ENCODE results near the gene DISC1. TPM values are rescaled to one million over a fixed set of nuclear protein-coding genes. Genes with fewer than 3 reads are reported as not detected.
"Not testable (repeated sequence)": the region's sequence is repeated elsewhere in the genome, so short reads cannot be mapped to it uniquely, and the experiment has no call there.

Gene DISC1
- total RNA-seq, 1 donor from 2014 or later = 12.5 TPM

GRCh38 chr1:231962636-231963035, 336.0 kb downstream of the DISC1 start:
- no peaks in the 10 kb centered on the region for H3K9me3 ChIP-seq (ENCODE audit: control insufficient read depth in 3 of 3, low read length in 3 of 3)
- H3K4me1 ChIP-seq (ENCODE audit: control insufficient read depth in 3 of 3, insufficient read depth in 3 of 3, low read length in 3 of 3) = no peaks in the 10 kb centered on the region
- no peaks in the 10 kb centered on the region for H3K27me3 ChIP-seq (ENCODE audit: control insufficient read depth in 3 of 3, insufficient read depth in 3 of 3, low read length in 3 of 3)
- no peaks in the 10 kb centered on the region for H3K36me3 ChIP-seq (ENCODE audit: control insufficient read depth in 3 of 3, insufficient read depth in 3 of 3, low read length in 3 of 3)
- no peak overlapping the region for H3K27ac ChIP-seq (ENCODE audit: low read depth, low read length)
- no peak overlapping the region for H3K9ac ChIP-seq (ENCODE audit: low read depth in 1 of 3, low read length in 3 of 3)
- H3K4me3 ChIP-seq (ENCODE audit: low read length in 3 of 3) = no peak overlapping the region

- H3K27me3 ChIP-seq (ENCODE audit: control insufficient read depth in 3 of 3, insufficient read depth in 3 of 3, low read length in 3 of 3) = no peaks in the 10 kb centered on the region
- no peaks in the 10 kb centered on the region for H3K4me1 ChIP-seq (ENCODE audit: control insufficient read depth in 3 of 3, insufficient read depth in 3 of 3, low read length in 3 of 3)
- H3K4me3 ChIP-seq (ENCODE audit: low read length in 3 of 3) = no peak overlapping the region
- H3K9ac ChIP-seq (ENCODE audit: low read depth in 1 of 3, low read length in 3 of 3) = no peak overlapping the region
- no peaks in the 10 kb centered on the region for H3K36me3 ChIP-seq (ENCODE audit: control insufficient read depth in 3 of 3, insufficient read depth in 3 of 3, low read length in 3 of 3)
- no peak overlapping the region for H3K27ac ChIP-seq (ENCODE audit: low read depth, low read length)
- H3K9me3 ChIP-seq (ENCODE audit: control insufficient read depth in 3 of 3, low read length in 3 of 3) = no peaks in the 10 kb centered on the region
Measured at GRCh38 chr1:231964241-231964640, 337.7 kb downstream of the DISC1 start.

GRCh38 chr1:231964961-231965360, 338.4 kb downstream of the DISC1 start:
- no peak overlapping the region for H3K9ac ChIP-seq (ENCODE audit: low read depth in 1 of 3, low read length in 3 of 3)
- H3K36me3 ChIP-seq (ENCODE audit: control insufficient read depth in 3 of 3, insufficient read depth in 3 of 3, low read length in 3 of 3) = no peaks in the 10 kb centered on the region
- H3K4me1 ChIP-seq (ENCODE audit: control insufficient read depth in 3 of 3, insufficient read depth in 3 of 3, low read length in 3 of 3) = no peaks in the 10 kb centered on the region
- H3K9me3 ChIP-seq (ENCODE audit: control insufficient read depth in 3 of 3, low read length in 3 of 3) = no peaks in the 10 kb centered on the region
- H3K4me3 ChIP-seq (ENCODE audit: low read length in 3 of 3) = no peak overlapping the region
- no peak overlapping the region for H3K27ac ChIP-seq (ENCODE audit: low read depth, low read length)
- H3K27me3 ChIP-seq (ENCODE audit: control insufficient read depth in 3 of 3, insufficient read depth in 3 of 3, low read length in 3 of 3) = no peaks in the 10 kb centered on the region

- no peaks in the 10 kb centered on the region for H3K27me3 ChIP-seq (ENCODE audit: control insufficient read depth in 3 of 3, insufficient read depth in 3 of 3, low read length in 3 of 3)
- H3K9ac ChIP-seq (ENCODE audit: low read depth in 1 of 3, low read length in 3 of 3) = no peak overlapping the region
- no peaks in the 10 kb centered on the region for H3K9me3 ChIP-seq (ENCODE audit: control insufficient read depth in 3 of 3, low read length in 3 of 3)
- H3K36me3 ChIP-seq (ENCODE audit: control insufficient read depth in 3 of 3, insufficient read depth in 3 of 3, low read length in 3 of 3) = no peaks in the 10 kb centered on the region
- no peak overlapping the region for H3K4me3 ChIP-seq (ENCODE audit: low read length in 3 of 3)
- no peak overlapping the region for H3K27ac ChIP-seq (ENCODE audit: low read depth, low read length)
- H3K4me1 ChIP-seq (ENCODE audit: control insufficient read depth in 3 of 3, insufficient read depth in 3 of 3, low read length in 3 of 3) = no peaks in the 10 kb centered on the region
Measured at GRCh38 chr1:231965615-231966014, 339.0 kb downstream of the DISC1 start.

- Histone ChIP-seq H3K4me3 (ENCODE audit: low read length in 3 of 3) (no peak overlapping the region), H3K27ac (ENCODE audit: low read depth, low read length) (no peak overlapping the region)
Measured at GRCh38 chr1:231966983-231967382, 340.4 kb downstream of the DISC1 start.

GRCh38 chr1:231969076-231969475, 342.5 kb downstream of the DISC1 start:
- Histone ChIP-seq H3K36me3 (ENCODE audit: control insufficient read depth in 3 of 3, insufficient read depth in 3 of 3, low read length in 3 of 3) (no peaks in the 10 kb centered on the region), H3K4me3 (ENCODE audit: low read length in 3 of 3) (no peak overlapping the region), H3K9ac (ENCODE audit: low read depth in 1 of 3, low read length in 3 of 3) (no peak overlapping the region), H3K9me3 (ENCODE audit: control insufficient read depth in 3 of 3, low read length in 3 of 3) (no peaks in the 10 kb centered on the region), H3K27me3 (ENCODE audit: control insufficient read depth in 3 of 3, insufficient read depth in 3 of 3, low read length in 3 of 3) (peaks cover 0 to 3% (median 0%) of the 10 kb centered on the region in 3 donors), H3K4me1 (ENCODE audit: control insufficient read depth in 3 of 3, insufficient read depth in 3 of 3, low read length in 3 of 3) (peaks cover 0 to 5% (median 0%) of the 10 kb centered on the region in 3 donors), H3K27ac (ENCODE audit: low read depth, low read length) (no peak overlapping the region)

More at GRCh38 chr1:231966983-231967382, 340.4 kb downstream of the DISC1 start:
- peaks cover 0 to 5% (median 0%) of the 10 kb centered on the region in 3 donors for H3K4me1 ChIP-seq (ENCODE audit: control insufficient read depth in 3 of 3, insufficient read depth in 3 of 3, low read length in 3 of 3)
- H3K9ac ChIP-seq (ENCODE audit: low read depth in 1 of 3, low read length in 3 of 3) = no peak overlapping the region
- no peaks in the 10 kb centered on the region for H3K9me3 ChIP-seq (ENCODE audit: control insufficient read depth in 3 of 3, low read length in 3 of 3)
- no peaks in the 10 kb centered on the region for H3K36me3 ChIP-seq (ENCODE audit: control insufficient read depth in 3 of 3, insufficient read depth in 3 of 3, low read length in 3 of 3)
- H3K27me3 ChIP-seq (ENCODE audit: control insufficient read depth in 3 of 3, insufficient read depth in 3 of 3, low read length in 3 of 3) = peaks cover 0 to under 1% (median 0%) of the 10 kb centered on the region in 3 donors

GRCh38 chr1:231969761-231970160, 343.2 kb downstream of the DISC1 start:
- H3K4me1 ChIP-seq (ENCODE audit: control insufficient read depth in 3 of 3, insufficient read depth in 3 of 3, low read length in 3 of 3); H3K4me3 ChIP-seq (ENCODE audit: low read length in 3 of 3); H3K27me3 ChIP-seq (ENCODE audit: control insufficient read depth in 3 of 3, insufficient read depth in 3 of 3, low read length in 3 of 3); H3K9ac ChIP-seq (ENCODE audit: low read depth in 1 of 3, low read length in 3 of 3); H3K36me3 ChIP-seq (ENCODE audit: control insufficient read depth in 3 of 3, insufficient read depth in 3 of 3, low read length in 3 of 3); H3K27ac ChIP-seq (ENCODE audit: low read depth, low read length); H3K9me3 ChIP-seq (ENCODE audit: control insufficient read depth in 3 of 3, low read length in 3 of 3): not testable (repeated sequence)

- Histone ChIP-seq H3K9me3 (ENCODE audit: control insufficient read depth in 3 of 3, low read length in 3 of 3) (no peaks in the 10 kb centered on the region), H3K27ac (ENCODE audit: low read depth, low read length) (no peak overlapping the region), H3K4me1 (ENCODE audit: control insufficient read depth in 3 of 3, insufficient read depth in 3 of 3, low read length in 3 of 3) (peaks cover 0 to 5% (median 0%) of the 10 kb centered on the region in 3 donors), H3K9ac (ENCODE audit: low read depth in 1 of 3, low read length in 3 of 3) (no peak overlapping the region), H3K4me3 (ENCODE audit: low read length in 3 of 3) (no peak overlapping the region), H3K27me3 (ENCODE audit: control insufficient read depth in 3 of 3, insufficient read depth in 3 of 3, low read length in 3 of 3) (peaks cover 0 to 3% (median 0%) of the 10 kb centered on the region in 3 donors), H3K36me3 (ENCODE audit: control insufficient read depth in 3 of 3, insufficient read depth in 3 of 3, low read length in 3 of 3) (no peaks in the 10 kb centered on the region)
Measured at GRCh38 chr1:231970684-231971083, 344.1 kb downstream of the DISC1 start.

GRCh38 chr1:231971397-231972110, 345.0 kb downstream of the DISC1 start:
- Histone ChIP-seq H3K4me1 (ENCODE audit: control insufficient read depth in 3 of 3, insufficient read depth in 3 of 3, low read length in 3 of 3) (peaks cover 0 to 5% (median 0%) of the 10 kb centered on the region in 3 donors), H3K4me3 (ENCODE audit: low read length in 3 of 3) (no peak overlapping the region), H3K9me3 (ENCODE audit: control insufficient read depth in 3 of 3, low read length in 3 of 3) (no peaks in the 10 kb centered on the region), H3K36me3 (ENCODE audit: control insufficient read depth in 3 of 3, insufficient read depth in 3 of 3, low read length in 3 of 3) (no peaks in the 10 kb centered on the region), H3K27me3 (ENCODE audit: control insufficient read depth in 3 of 3, insufficient read depth in 3 of 3, low read length in 3 of 3) (peaks cover 0 to 3% (median 0%) of the 10 kb centered on the region in 3 donors), H3K9ac (ENCODE audit: low read depth in 1 of 3, low read length in 3 of 3) (peak overlapping the region in 1 of 3 donors; percentile 47), H3K27ac (ENCODE audit: low read depth, low read length) (no peak overlapping the region)

GRCh38 chr1:231972111-231972445, 345.5 kb downstream of the DISC1 start:
- no peak overlapping the region for H3K4me3 ChIP-seq (ENCODE audit: low read length in 3 of 3)
- H3K4me1 ChIP-seq (ENCODE audit: control insufficient read depth in 3 of 3, insufficient read depth in 3 of 3, low read length in 3 of 3) = peaks cover 0 to 5% (median 0%) of the 10 kb centered on the region in 3 donors
- H3K9ac ChIP-seq (ENCODE audit: low read depth in 1 of 3, low read length in 3 of 3) = no peak overlapping the region
- no peaks in the 10 kb centered on the region for H3K9me3 ChIP-seq (ENCODE audit: control insufficient read depth in 3 of 3, low read length in 3 of 3)
- peaks cover 0 to 3% (median 0%) of the 10 kb centered on the region in 3 donors for H3K27me3 ChIP-seq (ENCODE audit: control insufficient read depth in 3 of 3, insufficient read depth in 3 of 3, low read length in 3 of 3)
- no peak overlapping the region for H3K27ac ChIP-seq (ENCODE audit: low read depth, low read length)
- no peaks in the 10 kb centered on the region for H3K36me3 ChIP-seq (ENCODE audit: control insufficient read depth in 3 of 3, insufficient read depth in 3 of 3, low read length in 3 of 3)
